ENCODE data around the gene WSB1. TPM values are rescaled to one million over a fixed set of nuclear protein-coding genes. Genes with fewer than 3 reads are reported as not detected.

Gene WSB1
- total and polyA plus RNA-seq, 10 of the 15 experiments (the other 5 are each of a cell fraction or from before 2014, with no cell fraction given), result 26.6 to 458 (median 101) TPM

DNA sequence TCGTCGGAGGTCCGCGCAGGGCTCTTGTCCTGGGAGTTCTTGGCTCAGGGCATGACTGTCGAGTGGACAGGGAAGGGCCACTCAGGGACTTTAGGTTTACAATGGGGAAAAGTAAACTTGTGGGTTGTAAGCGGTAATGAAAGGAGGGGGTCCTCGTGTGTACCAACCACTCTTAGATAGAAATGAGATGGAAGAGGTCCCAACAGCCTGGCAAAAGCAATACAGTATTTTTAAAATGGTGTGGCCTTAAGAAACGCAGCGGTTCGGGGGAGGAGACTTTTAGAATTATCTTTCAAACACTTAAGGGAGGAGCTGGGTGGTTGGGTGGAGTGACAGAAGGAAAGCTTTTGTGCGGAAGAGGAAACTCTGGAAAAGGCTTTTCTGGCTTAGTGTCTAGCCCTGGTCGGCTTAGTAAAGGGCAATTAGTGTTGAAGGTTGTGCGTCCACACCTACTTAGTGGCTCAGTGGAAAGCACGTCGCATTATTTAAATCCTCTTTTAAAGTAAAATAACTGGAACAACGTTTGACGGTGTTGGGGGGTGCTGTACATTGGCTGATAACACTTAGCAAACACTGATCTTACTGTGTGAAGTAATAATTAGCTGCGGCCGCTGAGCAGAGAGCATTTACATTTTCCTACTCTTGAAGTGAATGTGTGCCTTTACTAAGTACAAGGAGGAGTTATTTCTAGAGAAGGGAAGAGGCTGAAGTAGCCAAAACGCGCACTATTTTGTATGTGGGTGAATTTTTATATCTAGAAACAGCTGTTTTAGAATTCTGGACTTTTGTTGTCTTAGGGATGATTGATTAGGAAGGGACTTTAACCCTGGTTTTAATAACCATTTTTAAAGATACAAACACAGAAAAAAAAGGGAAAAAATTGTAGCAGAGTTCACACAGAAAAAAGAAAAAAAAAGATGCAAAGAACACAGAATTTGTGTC is 1.0 kb downstream of the WSB1 start:
- Histone ChIP-seq H3K27me3 (replicated peaks in 1 of 2; ENCODE audit: control insufficient read depth in 2 of 2, insufficient read depth in 2 of 2, low read length in 1 of 2) (no peaks in the 10 kb centered on the region), H3K9ac (ENCODE audit: control insufficient read depth, insufficient read depth, low read length) (peak overlapping the region; percentile 98), H3K79me2 (ENCODE audit: control insufficient read depth, insufficient read depth, low read length) (peaks cover 59% of the 10 kb centered on the region), H2AFZ (ENCODE audit: control insufficient read depth, low read depth, low read length) (peak overlapping the region; percentile 39), H3K4me2 (ENCODE audit: control insufficient read depth, insufficient read depth) (peak overlapping the region; percentile 46; the same call in 1 of the 2 replicates), H3K9me3 (replicated peaks; ENCODE audit: control insufficient read depth, insufficient read depth, low read length) (no peaks in the 10 kb centered on the region), H3K36me3 (ENCODE audit: control insufficient read depth in 2 of 2, insufficient read depth in 2 of 2, low read length in 1 of 2) (no peaks in the 10 kb centered on the region), H4K20me1 (ENCODE audit: control insufficient read depth, insufficient read depth) (no peaks in the 10 kb centered on the region), H3K27ac (ENCODE audit: control insufficient read depth, insufficient read depth) (peak overlapping the region; percentile 97), H3K4me1 (ENCODE audit: control insufficient read depth, insufficient read depth, low read length) (peaks cover 16% of the 10 kb centered on the region), H3K4me3 (peak overlapping the region; percentile 86)
- ChIA-PET SMC1A (ENCODE audit: uncharacterized antibody, unreplicated experiment) (interaction anchor here (0.8 to 3.4 kb wide), 12 partner anchors 13 to 337 kb away, joined by 3 to 17 read pairs (median 4); no protein-coding TSS in a partner anchor), CTCF (interaction anchor here (0.8 to 6.0 kb wide), 10 partner anchors 9 to 76 kb away, joined by 3 to 80 read pairs (median 8); no protein-coding TSS in a partner anchor), RAD21 (ENCODE audit: unreplicated experiment) (interaction anchor here (0.7 to 3.7 kb wide), 14 partner anchors 8 to 251 kb away, joined by 3 to 26 read pairs (median 4); no protein-coding TSS in a partner anchor), POLR2A (interaction anchor here (0.6 to 4.0 kb wide), 12 partner anchors 12 to 196 kb away, joined by 3 to 26 read pairs (median 5); no protein-coding TSS in a partner anchor)
- in situ Hi-C loops (cut with MboI) (loop anchor here (5.0 to 25.0 kb wide), 2 partner anchors 37 to 767 kb away; no protein-coding TSS in a partner anchor), intact Hi-C loops (cut with micrococcal nuclease; ENCODE audit: unreplicated experiment) (loop anchor here (2.0 to 5.0 kb wide), 5 partner anchors 38 to 307 kb away; partner anchors contain the start of gene KSR1)
- 2% methylated on average over 21 of the region's 21 CpGs for WGBS (ENCODE audit: insufficient coverage, insufficient replicate concordance, low lambda C conversion rate, missing lambda C conversion rate)
- DNase-seq (ENCODE audit: low read depth, low spot score) (peak; percentile 66), ATAC-seq (peak; percentile 66), FAIRE-seq (peak; percentile 38)
- BruUV-seq (replicated peaks), result no TSS peak
- TF ChIP-seq RB1 (IDR thresholded peaks at IDR 0.05; ENCODE audit: borderline replicate concordance), result no peak
- TF ChIP-seq PAX8 (IDR thresholded peaks at IDR 0.05), result no peak
- TF ChIP-seq, protein P1, sequence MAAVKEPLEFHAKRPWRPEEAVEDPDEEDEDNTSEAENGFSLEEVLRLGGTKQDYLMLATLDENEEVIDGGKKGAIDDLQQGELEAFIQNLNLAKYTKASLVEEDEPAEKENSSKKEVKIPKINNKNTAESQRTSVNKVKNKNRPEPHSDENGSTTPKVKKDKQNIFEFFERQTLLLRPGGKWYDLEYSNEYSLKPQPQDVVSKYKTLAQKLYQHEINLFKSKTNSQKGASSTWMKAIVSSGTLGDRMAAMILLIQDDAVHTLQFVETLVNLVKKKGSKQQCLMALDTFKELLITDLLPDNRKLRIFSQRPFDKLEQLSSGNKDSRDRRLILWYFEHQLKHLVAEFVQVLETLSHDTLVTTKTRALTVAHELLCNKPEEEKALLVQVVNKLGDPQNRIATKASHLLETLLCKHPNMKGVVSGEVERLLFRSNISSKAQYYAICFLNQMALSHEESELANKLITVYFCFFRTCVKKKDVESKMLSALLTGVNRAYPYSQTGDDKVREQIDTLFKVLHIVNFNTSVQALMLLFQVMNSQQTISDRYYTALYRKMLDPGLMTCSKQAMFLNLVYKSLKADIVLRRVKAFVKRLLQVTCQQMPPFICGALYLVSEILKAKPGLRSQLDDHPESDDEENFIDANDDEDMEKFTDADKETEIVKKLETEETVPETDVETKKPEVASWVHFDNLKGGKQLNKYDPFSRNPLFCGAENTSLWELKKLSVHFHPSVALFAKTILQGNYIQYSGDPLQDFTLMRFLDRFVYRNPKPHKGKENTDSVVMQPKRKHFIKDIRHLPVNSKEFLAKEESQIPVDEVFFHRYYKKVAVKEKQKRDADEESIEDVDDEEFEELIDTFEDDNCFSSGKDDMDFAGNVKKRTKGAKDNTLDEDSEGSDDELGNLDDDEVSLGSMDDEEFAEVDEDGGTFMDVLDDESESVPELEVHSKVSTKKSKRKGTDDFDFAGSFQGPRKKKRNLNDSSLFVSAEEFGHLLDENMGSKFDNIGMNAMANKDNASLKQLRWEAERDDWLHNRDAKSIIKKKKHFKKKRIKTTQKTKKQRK (IDR thresholded peaks at IDR 0.05; ENCODE audit: low read depth, low read length), result no peak
- TF ChIP-seq, protein P2, sequence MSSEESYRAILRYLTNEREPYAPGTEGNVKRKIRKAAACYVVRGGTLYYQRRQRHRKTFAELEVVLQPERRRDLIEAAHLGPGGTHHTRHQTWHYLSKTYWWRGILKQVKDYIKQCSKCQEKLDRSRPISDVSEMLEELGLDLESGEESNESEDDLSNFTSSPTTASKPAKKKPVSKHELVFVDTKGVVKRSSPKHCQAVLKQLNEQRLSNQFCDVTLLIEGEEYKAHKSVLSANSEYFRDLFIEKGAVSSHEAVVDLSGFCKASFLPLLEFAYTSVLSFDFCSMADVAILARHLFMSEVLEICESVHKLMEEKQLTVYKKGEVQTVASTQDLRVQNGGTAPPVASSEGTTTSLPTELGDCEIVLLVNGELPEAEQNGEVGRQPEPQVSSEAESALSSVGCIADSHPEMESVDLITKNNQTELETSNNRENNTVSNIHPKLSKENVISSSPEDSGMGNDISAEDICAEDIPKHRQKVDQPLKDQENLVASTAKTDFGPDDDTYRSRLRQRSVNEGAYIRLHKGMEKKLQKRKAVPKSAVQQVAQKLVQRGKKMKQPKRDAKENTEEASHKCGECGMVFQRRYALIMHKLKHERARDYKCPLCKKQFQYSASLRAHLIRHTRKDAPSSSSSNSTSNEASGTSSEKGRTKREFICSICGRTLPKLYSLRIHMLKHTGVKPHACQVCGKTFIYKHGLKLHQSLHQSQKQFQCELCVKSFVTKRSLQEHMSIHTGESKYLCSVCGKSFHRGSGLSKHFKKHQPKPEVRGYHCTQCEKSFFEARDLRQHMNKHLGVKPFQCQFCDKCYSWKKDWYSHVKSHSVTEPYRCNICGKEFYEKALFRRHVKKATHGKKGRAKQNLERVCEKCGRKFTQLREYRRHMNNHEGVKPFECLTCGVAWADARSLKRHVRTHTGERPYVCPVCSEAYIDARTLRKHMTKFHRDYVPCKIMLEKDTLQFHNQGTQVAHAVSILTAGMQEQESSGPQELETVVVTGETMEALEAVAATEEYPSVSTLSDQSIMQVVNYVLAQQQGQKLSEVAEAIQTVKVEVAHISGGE (CRISPR knock-in tag; IDR thresholded peaks at IDR 0.05), result no peak
- peak; percentile 47 to 49; a peak in 3 of 4 replicates for TF ChIP-seq IKZF2 (IDR thresholded peaks at IDR 0.05)
- TF ChIP-seq, protein P3, sequence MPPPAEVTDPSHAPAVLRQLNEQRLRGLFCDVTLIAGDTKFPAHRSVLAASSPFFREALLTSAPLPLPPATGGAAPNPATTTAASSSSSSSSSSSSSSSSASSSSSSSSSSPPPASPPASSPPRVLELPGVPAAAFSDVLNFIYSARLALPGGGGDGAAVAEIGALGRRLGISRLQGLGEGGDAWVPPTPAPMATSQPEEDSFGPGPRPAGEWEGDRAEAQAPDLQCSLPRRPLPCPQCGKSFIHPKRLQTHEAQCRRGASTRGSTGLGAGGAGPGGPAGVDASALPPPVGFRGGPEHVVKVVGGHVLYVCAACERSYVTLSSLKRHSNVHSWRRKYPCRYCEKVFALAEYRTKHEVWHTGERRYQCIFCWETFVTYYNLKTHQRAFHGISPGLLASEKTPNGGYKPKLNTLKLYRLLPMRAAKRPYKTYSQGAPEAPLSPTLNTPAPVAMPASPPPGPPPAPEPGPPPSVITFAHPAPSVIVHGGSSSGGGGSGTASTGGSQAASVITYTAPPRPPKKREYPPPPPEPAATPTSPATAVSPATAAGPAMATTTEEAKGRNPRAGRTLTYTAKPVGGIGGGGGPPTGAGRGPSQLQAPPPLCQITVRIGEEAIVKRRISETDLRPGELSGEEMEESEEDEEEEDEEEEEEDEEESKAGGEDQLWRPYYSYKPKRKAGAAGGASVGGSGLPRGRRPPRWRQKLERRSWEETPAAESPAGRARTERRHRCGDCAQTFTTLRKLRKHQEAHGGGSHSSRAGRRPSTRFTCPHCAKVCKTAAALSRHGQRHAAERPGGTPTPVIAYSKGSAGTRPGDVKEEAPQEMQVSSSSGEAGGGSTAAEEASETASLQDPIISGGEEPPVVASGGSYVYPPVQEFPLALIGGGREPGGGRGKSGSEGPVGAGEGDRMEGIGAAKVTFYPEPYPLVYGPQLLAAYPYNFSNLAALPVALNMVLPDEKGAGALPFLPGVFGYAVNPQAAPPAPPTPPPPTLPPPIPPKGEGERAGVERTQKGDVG (CRISPR knock-in tag; IDR thresholded peaks at IDR 0.05), result no peak
- TF ChIP-seq ZNF217 (IDR thresholded peaks at IDR 0.05), result 0 out of 2 replicates have a peak, but pooled peaks have one; percentile 18
- TF ChIP-seq MEF2B (IDR thresholded peaks at IDR 0.05; ENCODE audit: partially characterized antibody, poor library complexity, severe bottlenecking), result peak; percentile 44
- 0 out of 4 replicates have a peak, but pooled peaks of 1 of the 2 experiments have one; percentile 33 for TF ChIP-seq CEBPB (IDR thresholded peaks at IDR 0.05; ENCODE audit: borderline replicate concordance in 1 of 2, low read depth in 2 of 2, low read length in 2 of 2)
- TF ChIP-seq WRNIP1 (IDR thresholded peaks at IDR 0.05; ENCODE audit: borderline replicate concordance, low read depth, low read length), result no peak

All from GM12878 (cell line).